Bone marrow (tissue), 2 donors: ENCODE data around the gene MTCL1.
"Not testable (repeated sequence)": the region's sequence is repeated elsewhere in the genome, so short reads cannot be mapped to it uniquely, and the experiment has no call there.

Experiments used
- DNase-seq, 2 donors: peaks; one replicate each; lab custom pipeline; 2025; lab: John Stamatoyannopoulos, UW

The MTCL1 gene

DNA sequence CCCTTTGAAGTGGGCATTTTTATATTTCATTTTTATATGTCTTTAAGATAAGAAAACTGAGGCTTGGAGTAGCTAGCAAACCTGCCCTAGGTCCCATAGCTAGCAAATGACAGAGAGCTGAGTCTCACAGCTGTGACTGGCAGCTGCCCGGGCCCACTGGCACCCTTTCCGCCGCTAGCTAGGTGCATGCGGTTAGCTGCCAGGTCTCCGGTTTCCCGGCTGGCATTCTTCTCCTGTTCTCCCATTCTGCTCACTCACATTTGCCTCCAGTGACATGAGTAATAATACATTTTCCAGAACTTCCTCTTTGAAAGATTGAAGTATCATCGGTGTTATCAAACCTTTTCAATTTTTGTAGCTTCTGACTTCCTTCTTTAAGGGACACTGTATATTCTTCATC, 38.7 kb downstream of the MTCL1 start:
- DNase-seq, result no peak

DNA sequence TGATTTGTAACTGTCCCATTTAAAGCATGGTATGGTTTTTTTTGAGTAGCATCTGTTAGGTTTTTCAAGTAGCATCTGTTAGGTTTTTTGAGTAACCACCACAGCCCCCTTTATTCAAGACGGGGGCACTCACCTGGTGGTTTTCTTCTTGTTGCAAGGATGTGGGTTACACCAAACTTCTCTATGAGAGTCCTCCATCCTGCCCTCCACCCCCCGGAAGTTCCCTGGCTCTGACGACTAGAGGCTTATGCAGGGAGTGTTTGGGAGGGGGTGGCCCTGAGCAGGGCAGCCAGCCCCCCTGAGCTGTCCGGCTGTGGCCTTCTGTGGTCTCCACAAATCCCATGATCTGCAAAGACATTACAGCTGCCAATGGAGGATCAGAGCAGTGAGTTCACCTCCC, 39.3 kb downstream of the MTCL1 start:
- DNase-seq, result no peak

- no peak for DNase-seq
These were observed 40.1 kb downstream of the MTCL1 start for GRCh38 chr18:8745355-8746014.

DNA sequence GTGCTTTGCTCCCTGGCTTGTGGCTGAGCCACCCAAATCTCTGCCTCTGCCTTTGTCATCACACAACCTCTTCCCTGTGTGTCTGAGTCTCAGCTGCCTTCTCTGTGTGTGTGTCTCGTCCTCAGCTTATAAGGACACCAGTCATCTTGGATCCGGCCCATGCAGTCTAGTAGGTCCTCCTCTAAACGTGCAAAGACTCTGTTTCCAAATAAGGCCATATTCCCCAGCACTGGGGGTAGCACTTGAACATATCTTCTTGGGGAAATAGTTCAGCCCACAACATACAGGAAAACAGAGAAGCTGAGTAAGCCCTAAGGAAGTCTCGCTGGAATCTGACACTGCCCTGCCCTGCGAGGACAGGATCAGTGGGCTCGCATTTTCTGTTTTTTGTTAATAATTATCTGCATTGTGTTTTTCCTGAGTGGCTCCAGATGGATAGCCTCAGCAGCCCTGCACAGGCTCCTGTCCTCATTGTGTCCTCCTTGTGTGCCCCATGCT, 42.1 kb downstream of the MTCL1 start:
- DNase-seq, result no peak

GRCh38 chr18:8749492-8749891, 44.1 kb downstream of the MTCL1 start:
- DNase-seq, result no peak

- no peak for DNase-seq
These were observed 45.6 kb downstream of the MTCL1 start for GRCh38 chr18:8750954-8751415.

DNA sequence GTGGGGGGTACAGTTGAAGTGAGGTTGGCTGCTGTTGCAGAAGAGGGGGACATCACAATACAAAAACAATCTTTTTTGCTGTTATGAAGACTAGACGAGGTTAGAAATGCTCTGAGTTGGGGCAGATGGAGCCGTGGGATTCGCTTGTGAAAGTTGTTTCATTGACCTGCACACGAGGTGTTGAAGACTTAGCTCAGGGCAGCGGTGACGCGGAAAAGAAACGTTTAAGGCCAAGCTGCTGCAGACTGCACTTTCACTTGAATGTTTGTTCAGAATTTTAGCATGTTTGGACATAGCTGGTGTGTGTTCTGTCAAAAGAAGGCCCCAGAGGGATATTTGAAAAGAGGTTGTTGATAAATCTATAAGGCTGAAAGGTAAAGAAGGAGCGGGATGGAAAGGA, 46.3 kb downstream of the MTCL1 start:
- no peak for DNase-seq

DNA sequence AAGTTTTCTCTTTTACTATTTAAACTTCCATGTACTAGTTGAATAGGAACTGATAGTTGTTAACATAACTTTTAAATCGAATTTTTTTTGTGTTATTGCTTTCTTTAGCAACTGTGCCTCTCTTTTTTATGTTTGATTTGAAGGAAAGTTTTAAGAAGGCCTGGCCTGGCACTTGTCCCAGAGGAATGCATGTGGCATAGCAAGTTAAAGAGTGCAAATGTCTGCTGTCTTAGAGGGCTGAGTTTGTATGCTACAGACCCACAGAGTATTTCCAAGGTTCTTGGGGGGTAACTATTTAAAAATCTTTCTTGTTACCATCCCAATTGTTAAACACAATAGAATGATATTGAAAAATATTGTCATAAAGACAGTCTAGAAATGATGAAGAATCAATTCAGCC, 47.0 kb downstream of the MTCL1 start:
- DNase-seq, result no peak

DNA sequence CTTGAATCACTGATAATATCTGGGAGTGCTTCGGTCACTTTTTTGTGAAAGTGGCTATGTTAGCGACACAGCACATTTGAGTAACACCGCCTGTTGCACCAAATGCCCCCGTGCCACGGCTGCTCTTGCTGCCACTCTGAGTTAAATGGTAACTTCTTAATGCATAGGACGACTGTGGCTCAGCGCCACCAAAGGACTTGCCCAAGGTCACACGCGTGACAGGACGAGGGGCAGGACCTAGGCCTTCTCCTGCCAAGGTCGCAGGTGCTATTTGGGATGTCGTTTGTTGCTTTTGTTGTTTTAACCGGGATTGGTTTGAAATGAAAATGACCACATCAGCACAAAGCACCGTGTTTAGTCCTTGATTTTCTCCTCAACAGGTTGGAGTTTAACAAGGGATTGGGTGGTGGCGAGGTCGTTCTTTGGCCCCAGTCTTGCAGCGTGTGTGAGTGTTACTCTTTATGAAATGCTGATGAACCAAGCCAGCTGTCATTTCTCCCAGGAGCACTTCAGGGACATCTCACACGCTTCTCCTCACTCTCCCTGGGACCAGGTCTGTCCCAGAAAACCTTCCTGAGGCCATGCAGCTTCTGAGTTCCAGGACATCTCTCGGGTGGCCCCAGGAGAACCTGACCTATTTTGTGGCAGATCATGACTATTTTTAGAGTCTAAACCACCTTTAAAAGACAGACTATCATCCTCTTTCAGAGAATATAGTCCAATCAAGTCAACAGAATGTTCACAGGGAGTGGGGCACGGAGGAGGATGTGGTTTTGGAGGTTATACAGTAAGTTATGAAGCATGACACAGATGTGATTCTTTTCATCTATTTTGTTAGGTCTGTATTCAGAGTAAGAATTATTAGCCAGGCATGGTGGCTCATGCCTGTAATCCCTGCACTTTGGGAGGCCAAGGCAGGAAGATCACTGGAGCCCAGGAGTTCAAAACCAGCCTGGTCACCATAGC, 49.9 kb downstream of the MTCL1 start:
- no peak for DNase-seq

GRCh38 chr18:8756571-8756970, 51.2 kb downstream of the MTCL1 start:
- no peak for DNase-seq

- DNase-seq, result no peak
These were observed 52.1 kb downstream of the MTCL1 start for GRCh38 chr18:8757396-8757997.

DNA sequence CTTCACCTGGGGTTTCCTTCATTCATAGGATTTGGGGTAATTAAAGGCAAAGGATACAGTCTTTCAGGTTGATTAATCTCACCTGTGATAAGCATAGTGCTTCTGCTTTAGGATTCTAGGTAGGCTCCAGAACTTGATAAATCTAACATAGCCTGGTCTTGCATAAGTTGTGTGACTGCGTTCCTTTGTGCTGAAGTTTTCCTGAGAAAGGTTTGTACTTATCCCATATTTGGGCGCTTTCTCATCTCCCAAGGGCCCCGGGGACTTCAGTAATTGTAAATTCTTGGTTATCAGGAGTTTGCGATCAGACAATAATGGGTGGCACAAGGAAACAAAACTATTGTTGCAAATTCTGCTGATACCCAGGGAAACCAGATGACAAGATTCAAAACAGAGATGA, 53.1 kb downstream of the MTCL1 start:
- no peak for DNase-seq

- DNase-seq, result no peak
These were observed 55.6 kb downstream of the MTCL1 start for GRCh38 chr18:8760984-8761383.

- not testable (repeated sequence) for DNase-seq
These were observed 56.2 kb downstream of the MTCL1 start for GRCh38 chr18:8761535-8761934.

DNA sequence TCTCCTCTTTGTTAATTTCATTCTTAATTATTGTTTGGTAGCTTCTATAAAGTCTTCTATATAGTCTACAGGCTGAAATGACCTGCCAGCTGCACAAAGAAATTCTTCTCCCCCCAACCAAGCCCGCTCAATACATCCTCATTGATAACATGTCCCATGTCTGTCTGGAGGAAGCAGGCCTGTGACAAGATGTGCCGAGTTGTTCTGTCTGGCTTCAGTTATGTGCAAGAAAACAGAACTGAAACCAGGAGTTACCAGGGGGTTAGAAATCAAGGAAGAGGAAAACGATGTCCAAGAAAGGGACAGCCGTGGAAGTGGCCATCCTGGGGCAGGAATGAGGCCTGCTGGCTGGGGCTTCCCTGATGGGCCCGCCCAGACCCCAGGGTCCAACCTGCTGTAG, 57.6 kb downstream of the MTCL1 start:
- DNase-seq, result no peak

DNA sequence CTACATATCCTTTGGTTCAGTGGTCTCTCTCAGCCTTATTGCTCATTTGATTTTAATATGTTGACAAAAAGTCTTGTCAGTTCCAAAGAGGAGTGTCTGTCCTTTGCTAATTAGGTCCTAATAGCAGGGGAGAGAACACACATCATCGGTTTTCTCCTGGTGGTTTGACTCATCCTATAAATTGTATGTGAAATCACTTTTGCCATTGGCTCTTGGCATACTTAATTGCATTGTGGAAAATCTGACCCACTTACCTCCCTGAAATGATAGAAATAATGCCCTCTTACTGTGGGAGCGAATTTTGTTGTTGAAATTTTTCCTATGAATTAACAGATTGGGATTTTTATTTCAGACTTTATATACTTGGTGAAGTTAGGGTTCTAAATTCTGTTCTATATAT, 58.3 kb downstream of the MTCL1 start:
- no peak for DNase-seq

- DNase-seq, result no peak
These were observed 60.6 kb downstream of the MTCL1 start for GRCh38 chr18:8765783-8766463.

GRCh38 chr18:8766559-8767293, 61.4 kb downstream of the MTCL1 start:
- DNase-seq, result no peak

DNA sequence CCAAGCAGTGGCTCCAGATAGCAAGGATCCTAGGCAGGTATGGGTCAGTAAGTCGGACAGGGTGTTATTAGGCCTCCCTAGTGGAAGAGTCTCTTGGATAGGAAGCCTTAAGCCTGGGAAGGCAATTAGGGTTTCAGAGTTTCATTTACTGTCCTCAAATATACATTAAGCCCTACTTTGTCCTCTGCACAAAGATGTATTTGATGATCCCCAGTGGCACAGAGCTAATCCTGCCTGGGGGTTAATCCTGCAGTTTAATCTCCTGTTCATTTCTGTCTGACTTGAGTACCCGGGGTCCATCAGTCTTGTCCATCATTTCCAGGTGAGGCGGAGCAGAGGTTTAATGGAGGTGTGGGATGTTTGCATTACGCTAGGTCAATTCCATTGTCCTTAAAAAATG, 62.0 kb downstream of the MTCL1 start:
- DNase-seq, result no peak

DNA sequence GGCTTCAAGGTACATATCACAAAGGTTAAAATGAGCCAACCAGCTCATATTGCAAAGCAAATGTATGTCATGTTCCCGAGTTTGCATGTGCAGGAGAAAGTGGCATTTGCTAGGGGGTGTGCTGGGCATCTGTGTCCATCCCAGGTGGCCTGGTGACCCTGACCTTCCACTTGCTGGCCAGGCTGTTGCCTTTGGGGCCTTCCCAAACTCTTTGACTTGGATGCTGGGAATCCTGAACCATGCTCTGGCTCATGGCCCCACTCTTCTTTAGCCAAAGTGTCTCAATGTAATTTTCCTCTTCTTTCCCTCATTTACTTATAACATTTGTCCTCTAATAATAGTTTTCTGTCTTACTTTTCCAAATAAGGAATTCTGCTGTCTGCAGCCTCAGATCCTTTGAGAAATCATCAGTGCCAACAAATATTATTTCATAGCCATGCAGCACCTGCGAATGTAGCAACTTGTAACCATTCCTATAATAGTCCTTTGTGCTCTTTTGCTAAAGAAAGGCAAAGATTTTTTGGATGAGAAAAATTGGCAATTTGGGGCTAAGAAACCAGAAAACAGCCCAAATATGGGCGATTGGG, 64.2 kb downstream of the MTCL1 start:
- DNase-seq, result no peak

DNA sequence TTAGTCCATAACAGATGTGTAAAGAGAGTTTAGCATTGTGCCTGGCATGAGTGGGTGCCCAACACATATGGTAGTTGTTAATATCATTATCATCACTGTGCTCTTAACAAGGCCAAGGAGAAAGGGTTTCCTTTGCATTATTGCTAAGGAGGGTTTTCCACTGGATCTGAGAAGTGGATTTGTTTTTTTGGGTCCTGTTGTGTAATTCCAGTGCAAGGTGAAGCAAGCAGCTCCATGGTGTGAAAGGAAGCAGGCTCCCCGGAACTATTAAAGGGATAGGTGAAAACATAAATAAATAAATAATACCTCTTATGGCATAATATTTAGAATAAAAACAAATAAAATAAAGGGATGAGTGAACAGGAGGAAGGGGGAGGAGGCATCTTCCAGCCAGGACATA, 65.3 kb downstream of the MTCL1 start:
- no peak for DNase-seq
